GM19035 (cell line): Measurements from ENCODE around the gene UNC93B1.
"Not testable (repeated sequence)": the region's sequence is repeated elsewhere in the genome, so short reads cannot be mapped to it uniquely, and the experiment has no call there.

Experiments used
- ATAC-seq: cut with Tn5 transposase; IDR thresholded peaks from one replicate; pipeline ENCODE4 v1.9.1; 2021; ENCODE audit not compliant: unreplicated experiment

Gene UNC93B1

GRCh38 chr11:67946403-67946802 is 57.5 kb downstream of the UNC93B1 start:
- not testable (repeated sequence) for ATAC-seq

GRCh38 chr11:67943406-67943805 is 60.5 kb downstream of the UNC93B1 start:
- not testable (repeated sequence) for ATAC-seq
